Loucy (cell line): ENCODE results near the gene FTO.

Source experiments
- EZH2phosphoT487 ChIP-seq: fragments of 200-600 bp; IDR thresholded peaks from 2 replicates; pipeline ENCODE4 v1.6.1; 2018; ENCODE audit warnings: antibody characterized with exemption, mild to moderate bottlenecking, moderate library complexity, borderline replicate concordance
- TF ChIP-seq, protein P1 (sequence below): fragments of 200-600 bp; sonication (generic); conservative IDR thresholded peaks from 2 replicates; pipeline ENCODE4 v1.5.1; 2014; ENCODE audit warnings: mild to moderate bottlenecking, antibody characterized with exemption, low read length

DNA sequence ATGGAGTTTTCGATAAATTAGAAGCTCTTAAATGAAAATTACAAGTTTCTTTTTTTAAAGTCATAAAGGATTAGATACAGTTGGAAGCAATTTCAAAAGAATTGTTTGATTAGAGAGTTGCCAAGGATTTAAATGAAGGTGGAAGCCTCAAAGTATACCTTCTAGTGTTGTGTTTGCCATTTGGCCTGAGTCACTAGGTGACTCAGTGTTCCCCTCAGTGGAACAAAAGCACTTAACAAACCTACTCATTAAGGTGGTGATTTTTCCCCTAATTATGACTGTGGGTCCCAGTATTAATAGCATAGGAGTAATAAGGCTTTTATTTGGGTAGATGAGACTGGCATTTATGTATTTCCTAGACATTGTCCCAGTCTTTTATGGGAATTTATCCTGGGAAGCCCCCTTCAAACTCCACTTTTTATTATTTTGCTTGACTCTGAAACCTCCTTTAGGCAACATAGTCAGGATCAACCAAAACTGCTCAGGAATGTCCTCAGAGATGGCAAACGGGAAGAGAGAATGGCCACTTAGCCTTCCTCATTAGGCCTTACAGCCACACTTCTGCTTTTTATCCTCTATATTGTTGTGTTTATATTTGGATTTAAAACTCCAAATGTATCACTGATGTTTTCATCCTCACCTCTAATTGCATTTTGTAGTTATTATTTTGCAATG lies 161.0 kb downstream of the FTO start:
- TF ChIP-seq, protein P1, sequence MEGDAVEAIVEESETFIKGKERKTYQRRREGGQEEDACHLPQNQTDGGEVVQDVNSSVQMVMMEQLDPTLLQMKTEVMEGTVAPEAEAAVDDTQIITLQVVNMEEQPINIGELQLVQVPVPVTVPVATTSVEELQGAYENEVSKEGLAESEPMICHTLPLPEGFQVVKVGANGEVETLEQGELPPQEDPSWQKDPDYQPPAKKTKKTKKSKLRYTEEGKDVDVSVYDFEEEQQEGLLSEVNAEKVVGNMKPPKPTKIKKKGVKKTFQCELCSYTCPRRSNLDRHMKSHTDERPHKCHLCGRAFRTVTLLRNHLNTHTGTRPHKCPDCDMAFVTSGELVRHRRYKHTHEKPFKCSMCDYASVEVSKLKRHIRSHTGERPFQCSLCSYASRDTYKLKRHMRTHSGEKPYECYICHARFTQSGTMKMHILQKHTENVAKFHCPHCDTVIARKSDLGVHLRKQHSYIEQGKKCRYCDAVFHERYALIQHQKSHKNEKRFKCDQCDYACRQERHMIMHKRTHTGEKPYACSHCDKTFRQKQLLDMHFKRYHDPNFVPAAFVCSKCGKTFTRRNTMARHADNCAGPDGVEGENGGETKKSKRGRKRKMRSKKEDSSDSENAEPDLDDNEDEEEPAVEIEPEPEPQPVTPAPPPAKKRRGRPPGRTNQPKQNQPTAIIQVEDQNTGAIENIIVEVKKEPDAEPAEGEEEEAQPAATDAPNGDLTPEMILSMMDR, result no peak
- no peak for TF ChIP-seq EZH2phosphoT487
